Heart right ventricle (tissue), 16 donors: ENCODE data around the gene SLC8A1. TPM values are rescaled to one million over a fixed set of nuclear protein-coding genes. Genes with fewer than 3 reads are reported as not detected.

ENCODE experiments used
- ATAC-seq, 8 donors: fragments of 200-7000 bp; cut with Tn5 transposase; one replicate each; pipeline ENCODE4 v1.9.1; 2020; ENCODE audit warnings: mild to moderate bottlenecking in 8 of 8, moderate library complexity in 8 of 8, moderate number of reproducible peaks in 1 of 8
- DNase-seq, 2 donors: peaks; one replicate each; pipeline ENCODE4 v3.0.0-alpha.2; 2020
- H3K27ac ChIP-seq, 10 donors: fragments of 200-600 bp; sonication (generic) in 2 of 10; one replicate each; pipeline versions ENCODE4 v1.5.0 to v1.8.0; 2020 to 2022; ENCODE audit warnings: mild to moderate bottlenecking in 3 of 10
- H3K27me3 ChIP-seq, 7 donors: fragments of 200-600 bp; one replicate each; pipeline ENCODE4 v1.8.0; 2021 to 2022; ENCODE audit warnings: mild to moderate bottlenecking in 2 of 7
- H3K36me3 ChIP-seq, 9 donors: fragments of 200-600 bp; sonication (generic) in 1 of 9; one replicate each; pipeline versions ENCODE4 v1.5.0 to v1.8.0; 2020 to 2022; ENCODE audit warnings: mild to moderate bottlenecking in 2 of 9
- H3K4me1 ChIP-seq, 9 donors: fragments of 200-600 bp; sonication (generic) in 1 of 9; one replicate each; pipeline versions ENCODE4 v1.5.0 to v1.8.0; 2020 to 2022; ENCODE audit warnings: mild to moderate bottlenecking in 4 of 9
- H3K4me3 ChIP-seq, 10 donors: fragments of 200-600 bp; sonication (generic) in 2 of 10; one replicate each; pipeline versions ENCODE4 v1.5.0 to v1.8.0; 2020 to 2022; ENCODE audit warnings: mild to moderate bottlenecking in 7 of 10, moderate library complexity in 2 of 10
- H3K9me3 ChIP-seq, 11 donors: fragments of 200-600 bp in 10 of 11; sonication (generic) in 2 of 11; one replicate each; pipeline versions ENCODE4 v1.5.0 to v1.8.0; 2013 to 2022; ENCODE audit warnings: mild to moderate bottlenecking in 2 of 11, control low read depth in 1 of 11, moderate library complexity in 1 of 11
- WGBS, 2 donors: extraction: QIAGEN DNeasy Blood & Tissue Kit; methylation state at CpG; one replicate each; pipeline ENCODE4 v1.1.7; 2013; ENCODE audit warnings: inconsistent platforms in 1 of 2; 5-methylcytosine and 5-hydroxymethylcytosine counted together
- intact Hi-C, 10 donors: fragments of 100-400 bp; cut with DNase I; formaldehyde crosslinking; loops; one replicate each; pipeline versions ENCODE4 v1.11.1 to v1.14.2; 2022
- polyA plus RNA-seq, 2 donors: library from polyadenylated mRNA; stranded (reverse); fragments of 200-250 nt; gene quantifications; one replicate each; pipeline ENCODE4 v1.2.3, GENCODE V29; 2013
- total RNA-seq, 10 donors: library from RNA; stranded (reverse); fragmentation: NEBNext Ultra II Directional in 3 of 10; extraction: Animal tissue kit (Norgen Biotek cat#: 25700) in 3 of 10; gene quantifications; one replicate each; pipeline versions ENCODE4 v1.2.1 to v1.2.4, GENCODE V29; 2021 to 2023
- TF ChIP-seq, protein P1 (sequence below), 9 donors: fragments of 200-600 bp; sonication (generic) in 2 of 9; IDR thresholded peaks; one replicate each; pipeline versions ENCODE4 v1.5.0 to v1.8.0; 2021 to 2022; ENCODE audit warnings: antibody characterized with exemption in 9 of 9, mild to moderate bottlenecking in 5 of 9, moderate library complexity in 1 of 9
- donor health status: Arrhythmogenic right ventricular cardiomyopathy.
- donor health status: ischemic (EF 13 %, LVEDD 7.1; RV severe dilation, severe dysfunction).
- donor health status: healthy with polysubstance abuse.
- donor health status: DM: no; HTN: yes; CAD: no.
- donor health status: DM: no; HTN: no; CAD: no.
- donor health status: ischemic (EF 25% LVEDD 6.9; RV normal size, moderate dysfunction).
- donor health status: ischemic (EF 25% LVEDD 5.7; RV mildly dilated, moderate dysfunction).
- donor health status: healthy.
- donor health status: DM: yes; HTN: yes; CAD: no.
- donor health status: Ischemic cardiomyopathy.
- donor health status: ischemic (EF 35%, LVEDD 5.7; RV mildly dilated, moderate dysfunction).
- donor health status: nonischemic (EF 11% LVEDD 7.7; RV severe dilation, severe dysfunction).
- donor health status: DM: yes; HTN: yes; CAD: no.
- donor health status: PGD.
- donor health status: ischemic (EF 29% LVEDD 5.4; RV normal size, mild dysfunction).
- donor health status: nonischemic (EF 23%, LVEDD 6.1; RV moderate dilation, normal function).

The SLC8A1 gene
- total and polyA plus RNA-seq, 12 donors, result 11.1 to 1,497 (median 1,067) TPM

DNA sequence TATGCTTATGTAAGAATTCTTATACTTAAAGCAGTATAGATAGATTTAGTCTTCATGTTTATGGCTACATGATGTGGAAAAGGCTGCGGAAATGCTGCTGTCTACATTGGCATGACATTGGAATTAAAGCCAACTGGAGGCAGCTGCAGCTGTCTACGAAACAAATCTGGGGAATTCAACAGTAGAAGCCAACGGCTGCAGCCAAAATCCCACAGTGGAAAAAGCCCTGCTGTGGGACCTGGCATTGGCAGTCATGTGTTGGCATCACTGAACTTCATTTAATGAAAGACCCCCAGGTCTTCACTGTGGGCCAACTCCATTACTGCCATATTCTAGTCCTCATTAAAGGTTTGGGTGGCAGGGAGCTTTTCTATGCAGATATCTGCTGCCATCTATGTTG is 223.6 kb downstream of the SLC8A1 start:
- peak in 1 of 2 donors; percentile 12 for DNase-seq
- H3K9me3 ChIP-seq, result no peaks in the 10 kb centered on the region
- H3K4me1 ChIP-seq, result peaks cover 5 to 68% (median 40%) of the 10 kb centered on the region in 9 donors
- peak overlapping the region in 1 of 10 donors; percentile 35 for H3K27ac ChIP-seq
- H3K4me3 ChIP-seq, result no peak overlapping the region
- no peaks in the 10 kb centered on the region for H3K27me3 ChIP-seq
- no peaks in the 10 kb centered on the region for H3K36me3 ChIP-seq
- 41 to 58% methylated on average over 3 of the region's 3 CpGs for WGBS, 2 donors
- peak in 1 of 8 donors; percentile 32 for ATAC-seq
- intact Hi-C loops, result no loop called here
- TF ChIP-seq, protein P1, sequence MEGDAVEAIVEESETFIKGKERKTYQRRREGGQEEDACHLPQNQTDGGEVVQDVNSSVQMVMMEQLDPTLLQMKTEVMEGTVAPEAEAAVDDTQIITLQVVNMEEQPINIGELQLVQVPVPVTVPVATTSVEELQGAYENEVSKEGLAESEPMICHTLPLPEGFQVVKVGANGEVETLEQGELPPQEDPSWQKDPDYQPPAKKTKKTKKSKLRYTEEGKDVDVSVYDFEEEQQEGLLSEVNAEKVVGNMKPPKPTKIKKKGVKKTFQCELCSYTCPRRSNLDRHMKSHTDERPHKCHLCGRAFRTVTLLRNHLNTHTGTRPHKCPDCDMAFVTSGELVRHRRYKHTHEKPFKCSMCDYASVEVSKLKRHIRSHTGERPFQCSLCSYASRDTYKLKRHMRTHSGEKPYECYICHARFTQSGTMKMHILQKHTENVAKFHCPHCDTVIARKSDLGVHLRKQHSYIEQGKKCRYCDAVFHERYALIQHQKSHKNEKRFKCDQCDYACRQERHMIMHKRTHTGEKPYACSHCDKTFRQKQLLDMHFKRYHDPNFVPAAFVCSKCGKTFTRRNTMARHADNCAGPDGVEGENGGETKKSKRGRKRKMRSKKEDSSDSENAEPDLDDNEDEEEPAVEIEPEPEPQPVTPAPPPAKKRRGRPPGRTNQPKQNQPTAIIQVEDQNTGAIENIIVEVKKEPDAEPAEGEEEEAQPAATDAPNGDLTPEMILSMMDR (IDR thresholded peaks at IDR 0.05), result no peak

- H3K4me3 ChIP-seq, result no peak overlapping the region
- no peaks in the 10 kb centered on the region for H3K36me3 ChIP-seq
- TF ChIP-seq, protein P1 (IDR thresholded peaks at IDR 0.05), result no peak
- H3K27me3 ChIP-seq, result no peaks in the 10 kb centered on the region
- ATAC-seq, result peak in 1 of 8 donors; percentile 23
- peaks cover 5 to 68% (median 40%) of the 10 kb centered on the region in 9 donors for H3K4me1 ChIP-seq
- peaks cover 0 to 10% (median 0%) of the 10 kb centered on the region in 11 donors for H3K9me3 ChIP-seq
- no peak for DNase-seq
- WGBS, 2 donors, result 56 to 62% methylated on average over 4 of the region's 4 CpGs
- intact Hi-C loops, result no loop called here
- H3K27ac ChIP-seq, result peak overlapping the region in 2 of 10 donors; percentile 21 to 35
Measured at GRCh38 chr2:40227210-40227609, 224.7 kb downstream of the SLC8A1 start.

GRCh38 chr2:40226637-40227036 is 225.3 kb downstream of the SLC8A1 start:
- ATAC-seq, result peak in 1 of 8 donors; percentile 42
- Histone ChIP-seq H3K27me3 (no peaks in the 10 kb centered on the region), H3K9me3 (peaks cover 0 to 14% (median 0%) of the 10 kb centered on the region in 11 donors), H3K27ac (peak overlapping the region in 3 of 10 donors; percentile 21 to 45 (median 39)), H3K4me3 (no peak overlapping the region), H3K36me3 (no peaks in the 10 kb centered on the region), H3K4me1 (peaks cover 5 to 68% (median 40%) of the 10 kb centered on the region in 9 donors)
- TF ChIP-seq, protein P1 (IDR thresholded peaks at IDR 0.05), result no peak
- intact Hi-C loops, result no loop called here
- no peak for DNase-seq

GRCh38 chr2:40225670-40226210 is 226.2 kb downstream of the SLC8A1 start:
- 22 to 25% methylated on average over 2 of the region's 2 CpGs for WGBS, 2 donors
- ATAC-seq (peak; percentile 29 to 85 (median 58)), DNase-seq (no peak)
- no peaks in the 10 kb centered on the region for H3K36me3 ChIP-seq
- no peaks in the 10 kb centered on the region for H3K27me3 ChIP-seq
- TF ChIP-seq, protein P1 (IDR thresholded peaks at IDR 0.05), result no peak
- peak overlapping the region in 4 of 10 donors; percentile 21 to 51 (median 42) for H3K27ac ChIP-seq
- peaks cover 6 to 72% (median 40%) of the 10 kb centered on the region in 9 donors for H3K4me1 ChIP-seq
- intact Hi-C loops, result no loop called here
- no peak overlapping the region for H3K4me3 ChIP-seq
- H3K9me3 ChIP-seq, result peaks cover 0 to 14% (median 0%) of the 10 kb centered on the region in 11 donors
